ENCODE results near the gene FRAT2.

- TF ChIP-seq CTCF (conservative IDR thresholded peaks at IDR 0.05; ENCODE audit: low read depth, low read length), result no peak
- TF ChIP-seq CEBPB (IDR thresholded peaks at IDR 0.05; ENCODE audit: low read depth, low read length), result no peak
- TF ChIP-seq POLR2A (IDR thresholded peaks at IDR 0.05; ENCODE audit: low read depth, low read length), result no peak; the same call in 1 of the 2 replicates
- no peak for TF ChIP-seq ELK1 (IDR thresholded peaks at IDR 0.05; ENCODE audit: borderline replicate concordance, low read depth, low read length)
- no peak for TF ChIP-seq USF2 (IDR thresholded peaks at IDR 0.05; ENCODE audit: low read depth, low read length)
- no peak for TF ChIP-seq MAFK (IDR thresholded peaks at IDR 0.05; ENCODE audit: low read depth, low read length)
- TF ChIP-seq BHLHE40 (IDR thresholded peaks at IDR 0.05; ENCODE audit: low read depth, low read length), result no peak
- no peak for TF ChIP-seq CHD1 (IDR thresholded peaks at IDR 0.05; ENCODE audit: low read depth, low read length)
- no peak for TF ChIP-seq RAD21 (IDR thresholded peaks at IDR 0.05; ENCODE audit: low read length)
- TF ChIP-seq MXI1 (IDR thresholded peaks at IDR 0.05; ENCODE audit: borderline replicate concordance, low read depth, low read length), result no peak
- TF ChIP-seq RFX5 (IDR thresholded peaks at IDR 0.05; ENCODE audit: low read depth, low read length), result no peak
- 0 out of 2 replicates have a peak, but pooled peaks have one; percentile 2 for TF ChIP-seq MAZ (IDR thresholded peaks at IDR 0.05; ENCODE audit: borderline replicate concordance, low read depth, low read length)
- TF ChIP-seq RCOR1 (IDR thresholded peaks at IDR 0.05; ENCODE audit: insufficient replicate concordance, low read length), result no peak
- no peak for TF ChIP-seq FOS (IDR thresholded peaks at IDR 0.05; ENCODE audit: low read depth, low read length)
These were observed 744 bp downstream of the FRAT2 start for GRCh38 chr10:97333601-97334369.
